Suprapubic skin (tissue), 4 donors: Measurements from ENCODE around the gene SLC6A4.

Source experiments
- EP300 ChIP-seq: sonication (generic); formaldehyde crosslinking; IDR thresholded peaks from one replicate; pipeline ENCODE4 v1.6.1; 2017; ENCODE audit warnings: antibody characterized with exemption
- POLR2AphosphoS5 ChIP-seq, 3 donors: sonication (generic); formaldehyde crosslinking; IDR thresholded peaks; one replicate each; pipeline ENCODE4 v1.6.1; 2017; ENCODE audit warnings: antibody characterized with exemption in 3 of 3
- TF ChIP-seq, protein P1 (sequence below), 2 donors: fragments of 200-600 bp in 1 of 2; fragments of 450-650 bp in 1 of 2; sonication (generic) in 1 of 2; IDR thresholded peaks; one replicate each; pipeline ENCODE4 v1.5.1; 2016 to 2019; ENCODE audit warnings: antibody characterized with exemption in 2 of 2, mild to moderate bottlenecking in 1 of 2, moderate library complexity in 1 of 2

DNA sequence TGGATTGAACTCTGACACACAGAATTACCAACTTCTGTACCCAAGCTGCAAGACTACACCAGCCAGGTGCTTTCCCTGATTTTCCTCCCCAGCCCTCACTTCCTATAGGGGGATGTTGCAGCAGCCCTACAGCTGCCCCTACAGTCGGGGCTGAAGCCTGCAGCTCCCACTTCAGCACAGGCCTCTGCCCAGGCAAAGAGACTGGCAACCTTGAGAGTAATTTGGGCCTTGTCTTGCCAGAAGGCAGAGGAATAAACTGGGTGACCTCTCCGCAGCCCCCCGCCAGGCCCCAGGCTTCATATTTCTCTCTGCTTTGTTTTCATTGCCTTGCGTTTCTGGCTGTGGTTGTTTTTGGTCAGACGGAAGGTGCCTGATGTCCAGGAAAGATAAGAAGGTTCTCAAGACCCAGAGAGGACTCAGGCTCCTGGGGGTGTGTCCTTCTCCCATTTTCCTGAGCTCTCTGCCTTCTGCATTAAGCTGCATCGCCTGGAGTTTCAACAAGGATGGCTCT lies 32.0 kb downstream of the SLC6A4 start:
- TF ChIP-seq, protein P1, sequence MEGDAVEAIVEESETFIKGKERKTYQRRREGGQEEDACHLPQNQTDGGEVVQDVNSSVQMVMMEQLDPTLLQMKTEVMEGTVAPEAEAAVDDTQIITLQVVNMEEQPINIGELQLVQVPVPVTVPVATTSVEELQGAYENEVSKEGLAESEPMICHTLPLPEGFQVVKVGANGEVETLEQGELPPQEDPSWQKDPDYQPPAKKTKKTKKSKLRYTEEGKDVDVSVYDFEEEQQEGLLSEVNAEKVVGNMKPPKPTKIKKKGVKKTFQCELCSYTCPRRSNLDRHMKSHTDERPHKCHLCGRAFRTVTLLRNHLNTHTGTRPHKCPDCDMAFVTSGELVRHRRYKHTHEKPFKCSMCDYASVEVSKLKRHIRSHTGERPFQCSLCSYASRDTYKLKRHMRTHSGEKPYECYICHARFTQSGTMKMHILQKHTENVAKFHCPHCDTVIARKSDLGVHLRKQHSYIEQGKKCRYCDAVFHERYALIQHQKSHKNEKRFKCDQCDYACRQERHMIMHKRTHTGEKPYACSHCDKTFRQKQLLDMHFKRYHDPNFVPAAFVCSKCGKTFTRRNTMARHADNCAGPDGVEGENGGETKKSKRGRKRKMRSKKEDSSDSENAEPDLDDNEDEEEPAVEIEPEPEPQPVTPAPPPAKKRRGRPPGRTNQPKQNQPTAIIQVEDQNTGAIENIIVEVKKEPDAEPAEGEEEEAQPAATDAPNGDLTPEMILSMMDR (IDR thresholded peaks at IDR 0.05), result no peak
- TF ChIP-seq EP300 (no peak), POLR2AphosphoS5 (IDR thresholded peaks at IDR 0.05) (no peak)
